Fibroblast of gingiva (primary cell): ENCODE measurements around the gene SEL1L.
"Not testable (repeated sequence)": the region's sequence is repeated elsewhere in the genome, so short reads cannot be mapped to it uniquely, and the experiment has no call there.

ENCODE experiments used
- DNase-seq: peaks from one replicate; pipeline ENCODE4 v3.0.0-alpha.2; 2011; ENCODE audit warnings: low read depth

SEL1L gene

GRCh38 chr14:81525129-81525528 is 8.5 kb downstream of the SEL1L start:
- DNase-seq = no peak

GRCh38 chr14:81523616-81524015 is 10.0 kb downstream of the SEL1L start:
- no peak for DNase-seq

GRCh38 chr14:81523016-81523415 is 10.6 kb downstream of the SEL1L start:
- no peak for DNase-seq

GRCh38 chr14:81521356-81521755 is 12.3 kb downstream of the SEL1L start:
- DNase-seq = no peak

- no peak for DNase-seq
Observed at GRCh38 chr14:81519200-81520011, 14.2 kb downstream of the SEL1L start.

GRCh38 chr14:81517798-81518398 is 15.8 kb downstream of the SEL1L start:
- peak; percentile 69 for DNase-seq

GRCh38 chr14:81516986-81517797 is 16.5 kb downstream of the SEL1L start:
- DNase-seq = peak; percentile 63

- DNase-seq = not testable (repeated sequence)
Observed at GRCh38 chr14:81515927-81516326, 17.7 kb downstream of the SEL1L start.

- not testable (repeated sequence) for DNase-seq
Observed at GRCh38 chr14:81512826-81513225, 20.8 kb downstream of the SEL1L start.

- peak; percentile 52 for DNase-seq
Observed at GRCh38 chr14:81511111-81511904, 22.3 kb downstream of the SEL1L start.

GRCh38 chr14:81509838-81510452 is 23.7 kb downstream of the SEL1L start:
- DNase-seq = no peak

- DNase-seq = no peak
Observed at GRCh38 chr14:81509321-81509720, 24.3 kb downstream of the SEL1L start.

GRCh38 chr14:81506487-81506886 is 27.2 kb downstream of the SEL1L start:
- no peak for DNase-seq

GRCh38 chr14:81504864-81505263 is 28.8 kb downstream of the SEL1L start:
- DNase-seq = no peak

- no peak for DNase-seq
Observed at GRCh38 chr14:81485781-81486180, 47.9 kb downstream of the SEL1L start.

- no peak for DNase-seq
Observed at GRCh38 chr14:81485372-81485771, 48.3 kb downstream of the SEL1L start.

- no peak for DNase-seq
Observed at GRCh38 chr14:81484120-81484519, 49.5 kb downstream of the SEL1L start.

GRCh38 chr14:81480741-81481140 is 52.9 kb downstream of the SEL1L start:
- DNase-seq = no peak

- DNase-seq = no peak
Observed at GRCh38 chr14:81478446-81478845, 55.2 kb downstream of the SEL1L start.

- DNase-seq = no peak
Observed at GRCh38 chr14:81476816-81477215, 56.8 kb downstream of the SEL1L start.

GRCh38 chr14:81474685-81475324 is 58.8 kb downstream of the SEL1L start:
- DNase-seq = no peak
